GM10248 (cell line): Measurements from ENCODE around the gene CDKAL1.

Source experiments
- CTCF ChIA-PET: fragments of 300-600 bp; sonication (Branson Sonifier 250); formaldehyde crosslinking; extraction: SDS; loops from one replicate; lab custom pipeline; 2021; ENCODE audit warnings: antibody characterized with exemption; lab: Yijun Ruan, JAX
- POLR2A ChIA-PET: fragments of 350-650 bp; sonication (Branson Sonifier 250); formaldehyde crosslinking; extraction: SDS; loops from one replicate; lab custom pipeline; 2020; ENCODE audit warnings: antibody characterized with exemption; lab: Yijun Ruan, JAX
- DNase-seq: peaks from one replicate; pipeline ENCODE4 v3.0.0; 2012; ENCODE audit errors: extremely low spot score
- TF ChIP-seq, protein P1 (sequence below): IDR thresholded peaks from 2 replicates; pipeline ENCODE4 v1.5.1; 2012; ENCODE audit warnings: mild to moderate bottlenecking, low read depth; ENCODE audit errors: extremely low read depth, missing control alignments, control extremely low read depth

Gene CDKAL1

DNA sequence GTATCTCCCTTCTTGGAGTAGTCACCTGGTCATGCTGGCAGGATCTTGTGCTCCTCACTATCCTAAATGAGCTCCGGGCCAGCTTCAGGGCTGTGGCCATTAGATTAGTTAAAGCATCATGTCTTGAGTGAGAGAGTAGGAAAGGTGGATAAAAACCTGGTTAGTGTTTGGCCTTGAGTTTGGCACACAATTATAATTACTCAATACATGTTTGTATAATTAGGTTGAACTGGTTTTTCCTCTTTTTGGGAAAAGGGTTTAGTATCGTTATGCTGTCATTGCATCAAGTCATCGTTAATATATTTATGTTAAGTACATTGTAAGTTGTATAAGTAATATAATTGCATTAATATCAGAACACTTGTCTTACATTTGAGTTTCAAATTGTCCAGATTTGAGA lies 126.3 kb downstream of the CDKAL1 start:
- CTCF ChIA-PET, result interaction anchor here (1.6 kb wide), 1 partner anchor 13 kb away, joined by 3 read pairs; no protein-coding TSS in a partner anchor
- POLR2A ChIA-PET, result no interaction called here
- no peak for DNase-seq
- TF ChIP-seq, protein P1, sequence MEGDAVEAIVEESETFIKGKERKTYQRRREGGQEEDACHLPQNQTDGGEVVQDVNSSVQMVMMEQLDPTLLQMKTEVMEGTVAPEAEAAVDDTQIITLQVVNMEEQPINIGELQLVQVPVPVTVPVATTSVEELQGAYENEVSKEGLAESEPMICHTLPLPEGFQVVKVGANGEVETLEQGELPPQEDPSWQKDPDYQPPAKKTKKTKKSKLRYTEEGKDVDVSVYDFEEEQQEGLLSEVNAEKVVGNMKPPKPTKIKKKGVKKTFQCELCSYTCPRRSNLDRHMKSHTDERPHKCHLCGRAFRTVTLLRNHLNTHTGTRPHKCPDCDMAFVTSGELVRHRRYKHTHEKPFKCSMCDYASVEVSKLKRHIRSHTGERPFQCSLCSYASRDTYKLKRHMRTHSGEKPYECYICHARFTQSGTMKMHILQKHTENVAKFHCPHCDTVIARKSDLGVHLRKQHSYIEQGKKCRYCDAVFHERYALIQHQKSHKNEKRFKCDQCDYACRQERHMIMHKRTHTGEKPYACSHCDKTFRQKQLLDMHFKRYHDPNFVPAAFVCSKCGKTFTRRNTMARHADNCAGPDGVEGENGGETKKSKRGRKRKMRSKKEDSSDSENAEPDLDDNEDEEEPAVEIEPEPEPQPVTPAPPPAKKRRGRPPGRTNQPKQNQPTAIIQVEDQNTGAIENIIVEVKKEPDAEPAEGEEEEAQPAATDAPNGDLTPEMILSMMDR, result no peak

DNA sequence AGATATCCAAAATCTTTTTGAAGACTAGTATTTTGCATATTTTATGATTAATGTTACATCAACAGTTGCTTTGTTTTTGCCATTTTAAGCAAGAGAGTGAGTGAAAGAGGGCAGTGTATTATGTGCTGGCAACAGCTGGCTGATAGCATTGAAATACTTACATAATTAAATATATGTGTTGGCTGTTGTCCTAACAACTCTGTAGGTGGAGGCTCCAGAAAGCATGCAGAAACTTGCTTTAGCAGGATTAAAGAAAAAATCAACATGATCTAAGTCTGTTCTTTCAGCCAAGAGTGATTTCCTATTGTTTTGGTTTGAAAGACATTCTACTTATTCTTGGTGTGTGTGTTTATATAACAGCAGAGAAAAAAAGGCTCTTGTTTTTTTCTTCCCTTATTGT lies 127.5 kb downstream of the CDKAL1 start:
- TF ChIP-seq, protein P1, result no peak
- ChIA-PET POLR2A (no interaction called here), CTCF (no interaction called here)
- no peak for DNase-seq

DNA sequence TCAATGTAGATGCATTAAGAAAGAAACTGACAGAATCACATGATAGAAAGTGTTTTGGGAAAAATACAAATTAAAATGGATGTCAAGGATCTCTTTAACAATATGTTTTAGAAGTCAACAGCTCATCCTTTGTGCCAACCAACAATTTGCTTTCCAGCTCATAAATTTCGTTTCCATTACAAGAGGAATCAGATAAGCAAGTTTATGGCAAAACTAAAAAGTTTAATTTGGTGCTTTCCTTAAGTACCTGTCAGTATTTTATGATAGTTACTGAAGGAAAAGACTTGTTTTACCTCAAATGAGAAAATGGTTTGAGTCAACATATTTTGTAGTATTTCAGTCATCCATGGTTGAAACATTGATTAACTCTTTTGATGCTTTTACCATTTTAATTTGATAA lies 130.0 kb downstream of the CDKAL1 start:
- ChIA-PET POLR2A (no interaction called here), CTCF (interaction anchor here (1.2 kb wide), 1 partner anchor 15 kb away, joined by 3 read pairs; no protein-coding TSS in a partner anchor)
- TF ChIP-seq, protein P1, result no peak
- no peak for DNase-seq

DNA sequence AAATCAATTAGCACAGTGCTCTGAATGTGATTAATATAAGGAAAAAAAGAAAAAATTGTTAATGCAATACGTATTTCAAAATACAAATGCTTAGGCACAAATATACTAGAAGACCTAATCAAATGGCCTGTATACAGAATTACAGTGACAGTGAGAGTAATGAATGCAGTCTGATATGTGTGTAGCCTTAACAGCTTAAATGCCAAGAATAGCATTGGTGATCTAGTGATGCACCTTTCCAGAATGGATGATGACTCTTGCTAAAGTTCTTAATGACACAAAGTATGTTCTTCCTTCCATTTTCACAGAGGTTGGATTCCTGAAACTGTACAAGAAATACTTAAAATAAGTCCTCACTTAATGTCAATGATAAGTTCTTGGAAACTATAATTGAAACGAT lies 131.0 kb downstream of the CDKAL1 start:
- DNase-seq, result no peak
- CTCF ChIA-PET, result no interaction called here
- TF ChIP-seq, protein P1, result no peak
- POLR2A ChIA-PET, result no interaction called here

DNA sequence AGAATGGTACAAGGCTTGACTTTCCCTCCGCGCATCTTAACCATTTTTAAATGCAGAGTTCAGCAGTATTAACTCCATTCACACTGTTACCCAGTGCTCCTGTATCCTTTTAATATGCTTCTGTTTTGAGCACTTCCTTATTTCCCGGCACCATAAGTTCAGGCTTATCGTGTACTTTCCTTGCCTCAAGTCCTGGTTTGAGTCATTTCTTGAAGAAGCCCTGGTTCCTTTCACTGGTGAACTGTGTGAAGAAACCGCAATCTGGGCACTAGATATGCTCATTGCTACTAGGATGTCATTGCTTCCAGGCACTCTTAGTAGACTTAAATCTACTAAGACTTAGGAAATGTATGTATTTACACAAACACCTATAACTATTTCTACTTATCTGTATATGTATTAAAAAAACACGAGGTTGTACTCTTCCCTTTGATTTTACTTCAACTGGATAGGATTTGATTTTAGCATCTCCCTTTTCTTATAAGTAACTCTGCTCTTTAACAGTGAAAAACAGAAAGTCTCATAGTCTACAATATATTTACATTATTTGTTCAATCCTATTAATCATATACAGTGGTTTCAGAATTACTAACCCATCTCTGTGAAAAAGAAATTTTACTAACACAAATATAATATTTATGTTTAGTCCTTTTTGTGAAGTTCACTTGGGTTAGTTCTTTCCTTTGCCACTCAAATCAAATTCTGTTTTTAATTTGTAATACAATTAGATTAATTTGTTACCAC lies 135.5 kb downstream of the CDKAL1 start:
- POLR2A ChIA-PET, result interaction anchor here (0.6 kb wide), 1 partner anchor 22 kb away, joined by 9 read pairs; no protein-coding TSS in a partner anchor
- TF ChIP-seq, protein P1, result no peak

DNA sequence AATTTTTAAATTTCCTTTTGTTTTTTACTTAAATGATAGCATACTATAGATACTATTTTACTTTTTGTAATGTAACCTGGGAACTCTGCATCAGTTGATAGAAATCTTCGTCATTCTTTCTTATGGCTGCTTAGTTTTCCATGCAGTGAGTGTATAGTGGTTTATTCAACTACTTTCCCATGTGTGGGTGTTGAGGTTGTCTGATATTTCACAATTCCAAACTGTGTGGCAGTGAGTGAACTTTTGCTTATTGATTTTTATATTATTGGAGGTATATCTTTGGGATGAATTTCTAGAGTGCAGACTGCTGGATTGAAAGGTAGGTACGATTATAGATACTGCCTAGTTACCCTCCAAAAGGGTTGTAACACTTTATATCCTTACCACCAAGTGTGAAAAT lies 136.5 kb downstream of the CDKAL1 start:
- CTCF ChIA-PET, result no interaction called here
- TF ChIP-seq, protein P1, result no peak
- POLR2A ChIA-PET, result no interaction called here
- DNase-seq, result no peak

More for the DNA sequence above, 135.5 kb downstream of the CDKAL1 start:
- CTCF ChIA-PET, result interaction anchor here (0.8 to 1.2 kb wide), 2 partner anchors 12 to 92 kb away, joined by 3 to 5 read pairs; no protein-coding TSS in a partner anchor
- DNase-seq, result no peak
